Measurements from ENCODE around the gene CACNA1D. TPM values are rescaled to one million over a fixed set of nuclear protein-coding genes. Genes with fewer than 3 reads are reported as not detected.

CACNA1D gene
- total RNA-seq, 1 donor from 2014 or later = 2.8 TPM

- no peak overlapping the region for H3K27ac Mint-ChIP-seq
- no peaks in the 10 kb centered on the region for H3K4me1 Mint-ChIP-seq
- H3K27me3 Mint-ChIP-seq (ENCODE audit: low read depth) = peaks cover 6% of the 10 kb centered on the region
- no peaks in the 10 kb centered on the region for H3K36me3 Mint-ChIP-seq
- no peak for TF ChIP-seq CTCF (IDR thresholded peaks at IDR 0.05; ENCODE audit: unreplicated experiment)
- H3K4me3 Mint-ChIP-seq = no peak overlapping the region
- H3K9me3 Mint-ChIP-seq = no peaks in the 10 kb centered on the region
- no peak for DNase-seq (ENCODE audit: low spot score in 2 of 2, unreplicated experiment in 2 of 2)
These were observed 95.4 kb downstream of the CACNA1D start for GRCh38 chr3:53589806-53590205.

- Mint-ChIP-seq H3K27ac (no peak overlapping the region), H3K4me1 (no peaks in the 10 kb centered on the region), H3K4me3 (no peak overlapping the region), H3K36me3 (no peaks in the 10 kb centered on the region), H3K9me3 (no peaks in the 10 kb centered on the region), H3K27me3 (ENCODE audit: low read depth) (peaks cover 6% of the 10 kb centered on the region)
- no peak for DNase-seq (ENCODE audit: low spot score in 2 of 2, unreplicated experiment in 2 of 2)
- no peak for TF ChIP-seq CTCF (IDR thresholded peaks at IDR 0.05; ENCODE audit: unreplicated experiment)
These were observed 96.2 kb downstream of the CACNA1D start for GRCh38 chr3:53590606-53591005.

GRCh38 chr3:53591646-53592045 is 97.2 kb downstream of the CACNA1D start:
- H3K27ac Mint-ChIP-seq = no peak overlapping the region
- no peak for TF ChIP-seq CTCF (IDR thresholded peaks at IDR 0.05; ENCODE audit: unreplicated experiment)

GRCh38 chr3:53592862-53593261 is 98.5 kb downstream of the CACNA1D start:
- TF ChIP-seq CTCF (IDR thresholded peaks at IDR 0.05; ENCODE audit: unreplicated experiment) = no peak
- peaks cover 6% of the 10 kb centered on the region for H3K27me3 Mint-ChIP-seq (ENCODE audit: low read depth)
- H3K4me3 Mint-ChIP-seq = no peak overlapping the region
- H3K4me1 Mint-ChIP-seq = peaks cover 8% of the 10 kb centered on the region
- no peaks in the 10 kb centered on the region for H3K36me3 Mint-ChIP-seq
- no peaks in the 10 kb centered on the region for H3K9me3 Mint-ChIP-seq
- H3K27ac Mint-ChIP-seq = no peak overlapping the region
- DNase-seq (ENCODE audit: low spot score in 2 of 2, unreplicated experiment in 2 of 2) = no peak

More at GRCh38 chr3:53591646-53592045, 97.2 kb downstream of the CACNA1D start:
- H3K36me3 Mint-ChIP-seq = no peaks in the 10 kb centered on the region
- H3K9me3 Mint-ChIP-seq = no peaks in the 10 kb centered on the region
- DNase-seq (ENCODE audit: low spot score in 2 of 2, unreplicated experiment in 2 of 2) = no peak
- no peak overlapping the region for H3K4me3 Mint-ChIP-seq
- no peaks in the 10 kb centered on the region for H3K4me1 Mint-ChIP-seq
- peaks cover 6% of the 10 kb centered on the region for H3K27me3 Mint-ChIP-seq (ENCODE audit: low read depth)

- Mint-ChIP-seq H3K27me3 (ENCODE audit: low read depth) (peaks cover 6% of the 10 kb centered on the region), H3K9me3 (no peaks in the 10 kb centered on the region), H3K36me3 (no peaks in the 10 kb centered on the region), H3K4me3 (no peak overlapping the region), H3K4me1 (peaks cover 12% of the 10 kb centered on the region), H3K27ac (no peak overlapping the region)
- no peak for TF ChIP-seq CTCF (IDR thresholded peaks at IDR 0.05; ENCODE audit: unreplicated experiment)
- DNase-seq (ENCODE audit: low spot score in 2 of 2, unreplicated experiment in 2 of 2) = no peak
These were observed 99.2 kb downstream of the CACNA1D start for GRCh38 chr3:53593611-53594010.

GRCh38 chr3:53594276-53594675 is 99.9 kb downstream of the CACNA1D start:
- H3K4me3 Mint-ChIP-seq = no peak overlapping the region
- DNase-seq (ENCODE audit: low spot score in 2 of 2, unreplicated experiment in 2 of 2) = no peak
- H3K4me1 Mint-ChIP-seq = peaks cover 12% of the 10 kb centered on the region
- no peak for TF ChIP-seq CTCF (IDR thresholded peaks at IDR 0.05; ENCODE audit: unreplicated experiment)
- H3K9me3 Mint-ChIP-seq = no peaks in the 10 kb centered on the region
- H3K27me3 Mint-ChIP-seq (ENCODE audit: low read depth) = peaks cover 6% of the 10 kb centered on the region
- H3K27ac Mint-ChIP-seq = no peak overlapping the region
- H3K36me3 Mint-ChIP-seq = no peaks in the 10 kb centered on the region
